K562 (cell line): ENCODE measurements around the gene ERBB3. TPM values are rescaled to one million over a fixed set of nuclear protein-coding genes. Genes with fewer than 3 reads are reported as not detected.

ENCODE experiments used
- ATAC-seq: fragments of 200-7000 bp; cut with Tn5 transposase; 3 replicates; pipeline ENCODE4 v1.9.1; 2020; ENCODE audit warnings: moderate library complexity
- BruUV-seq: library from RNA; stranded (reverse); fragments of 400-500 nt; replicated peaks from 2 replicates; lab custom pipeline; 2021; lab: Mats Ljungman, UMichigan
- CTCF ChIA-PET: fragments of 300-600 bp; formaldehyde crosslinking; extraction: SDS; loops from one replicate; lab custom pipeline; 2021; ENCODE audit warnings: low intra/inter-chr PET ratio; lab: Yijun Ruan, JAX
- POLR2A ChIA-PET: fragments of 300-600, 350-650 bp; sonication (Branson Sonifier 250); formaldehyde crosslinking; extraction: SDS; loops from one replicate; lab custom pipeline; 2021; ENCODE audit warnings: antibody characterized with exemption, inconsistent platforms; lab: Yijun Ruan, JAX
- DNase-seq, 4 experiments: peaks; one replicate each; pipeline versions ENCODE4 v3.0.0 to v3.0.0-alpha.2; 2011 to 2018; ENCODE audit warnings: low spot score in 3 of 4, mixed read lengths in 3 of 4; ENCODE audit errors: extremely low read depth in 1 of 4
- FAIRE-seq: peaks from 2 replicates; lab custom pipeline; 2011; peaks lifted over from hg19 to GRCh38; lab: Jason Lieb, UNC
- H2AFZ ChIP-seq: 2 replicates; pipeline ENCODE4 v1.6.0; 2011; ENCODE audit warnings: low read depth, low read length, control low read depth, inconsistent platforms
- H3K27ac ChIP-seq: fragments of 200-600 bp; 3 replicates; pipeline ENCODE4 v1.8.0; 2011; ENCODE audit warnings: low read depth, mild to moderate bottlenecking, control low read depth, inconsistent platforms, low read length, moderate library complexity, mixed read lengths; ENCODE audit errors: extremely low read depth
- H3K27me3 ChIP-seq, 2 experiments: fragments of 300-600 bp in 1 of 2; 2 replicates in 1 of 2; 3 replicates in 1 of 2; pipeline versions ENCODE4 v1.6.0 to v1.8.0; 2011; ENCODE audit warnings: inconsistent platforms in 2 of 2, low read length in 2 of 2, mild to moderate bottlenecking in 1 of 2, mixed read lengths in 1 of 2, moderate library complexity in 1 of 2; ENCODE audit not compliant: control insufficient read depth in 2 of 2, insufficient read depth in 2 of 2
- H3K36me3 ChIP-seq: fragments of 300-600 bp; 3 replicates; pipeline ENCODE4 v1.8.0; 2011; ENCODE audit warnings: mild to moderate bottlenecking, low read length, inconsistent platforms; ENCODE audit not compliant: control insufficient read depth, insufficient read depth
- H3K4me1 ChIP-seq, 2 experiments: fragments of 200-600 bp in 1 of 2; replicated peaks in 1 of 2; 2 replicates in 1 of 2; 3 replicates in 1 of 2; pipeline versions ENCODE4 v1.5.1 to v1.8.0; 2011; ENCODE audit warnings: inconsistent platforms in 2 of 2, low read length in 2 of 2, mild to moderate bottlenecking in 1 of 2, mixed read lengths in 1 of 2, moderate library complexity in 1 of 2; ENCODE audit not compliant: control insufficient read depth in 2 of 2, insufficient read depth in 2 of 2
- H3K4me2 ChIP-seq: 2 replicates; pipeline ENCODE4 v1.6.1; 2011; ENCODE audit warnings: low read length, control low read depth, inconsistent platforms, mixed read lengths; ENCODE audit not compliant: insufficient read depth
- H3K4me3 ChIP-seq: fragments of 200-600 bp; sonication (generic), shearing (Covaris generic); 2 replicates; pipeline ENCODE4 v1.5.1; 2016; ENCODE audit warnings: control low read depth, inconsistent platforms
- H3K79me2 ChIP-seq: fragments of 200-600 bp; 3 replicates; pipeline ENCODE4 v1.8.0; 2011; ENCODE audit warnings: low read length, inconsistent platforms; ENCODE audit not compliant: control insufficient read depth, insufficient read depth
- H3K9ac ChIP-seq, 2 experiments: 2 replicates each; pipeline versions ENCODE4 v1.6.0 to v1.6.1; 2011; ENCODE audit warnings: low read depth in 2 of 2, low read length in 2 of 2, control low read depth in 1 of 2, inconsistent platforms in 1 of 2, mild to moderate bottlenecking in 1 of 2, mixed read lengths in 1 of 2; ENCODE audit not compliant: insufficient read depth in 1 of 2
- H3K9me1 ChIP-seq: one replicate; pipeline ENCODE4 v1.6.0; 2011; ENCODE audit warnings: inconsistent platforms, mild to moderate bottlenecking, low read length, moderate library complexity; ENCODE audit not compliant: control insufficient read depth, insufficient read depth
- H3K9me3 ChIP-seq: replicated peaks from 2 replicates; pipeline ENCODE4 v1.5.1; 2011; ENCODE audit warnings: low read depth, low read length, inconsistent platforms; ENCODE audit not compliant: control insufficient read depth, insufficient read depth
- H4K20me1 ChIP-seq: replicated peaks from 2 replicates; pipeline ENCODE4 v1.6.1; 2011; ENCODE audit warnings: low read length, inconsistent platforms, mixed read lengths; ENCODE audit not compliant: control insufficient read depth, insufficient read depth
- CXXC5 ChIP-seq: fragments of 250-450 bp; sonication (Bioruptor Pico); IDR thresholded peaks from 2 replicates; pipeline ENCODE4 v1.8.0; 2022; ENCODE audit warnings: inconsistent platforms, mild to moderate bottlenecking, moderate library complexity
- E2F8 ChIP-seq: fragments of 450-650 bp; IDR thresholded peaks from 2 replicates; pipeline ENCODE4 v1.7.1; 2018; ENCODE audit warnings: mild to moderate bottlenecking, low read depth; ENCODE audit not compliant: partially characterized antibody
- HNRNPLL ChIP-seq: fragments of 200-400 bp; formaldehyde crosslinking; IDR thresholded peaks from 2 replicates; pipeline ENCODE4 v1.6.1; 2017; ENCODE audit warnings: low read length, low read depth, mild to moderate bottlenecking; ENCODE audit not compliant: poor library complexity, severe bottlenecking
- ILF3 ChIP-seq: fragments of 450-650 bp; IDR thresholded peaks from 2 replicates; pipeline ENCODE4 v1.6.1; 2018; ENCODE audit warnings: antibody characterized with exemption, mild to moderate bottlenecking, moderate library complexity, borderline replicate concordance
- MAZ ChIP-seq, 2 experiments: fragments of 450-650 bp in 1 of 2; sonication (generic) in 1 of 2; formaldehyde crosslinking; IDR thresholded peaks in 1 of 2; conservative IDR thresholded peaks in 1 of 2; 2 replicates each; pipeline versions ENCODE4 v1.4.0 to v1.5.0; 2020; ENCODE audit warnings: mild to moderate bottlenecking in 1 of 2, missing genetic modification reagents in 1 of 2
- MYBL2 ChIP-seq, 2 experiments: fragments of 450-650 bp in 1 of 2; sonication (generic) in 1 of 2; formaldehyde crosslinking in 1 of 2; IDR thresholded peaks; 2 replicates each; pipeline versions ENCODE4 v1.6.1 to v1.8.1; 2017 to 2022; ENCODE audit warnings: borderline replicate concordance in 1 of 2, inconsistent platforms in 1 of 2, low read depth in 1 of 2, mild to moderate bottlenecking in 1 of 2, missing genetic modification reagents in 1 of 2, moderate library complexity in 1 of 2
- TAF9B ChIP-seq: fragments of 450-650 bp; IDR thresholded peaks from 2 replicates; pipeline ENCODE4 v1.6.1; 2018; ENCODE audit warnings: mild to moderate bottlenecking; ENCODE audit not compliant: partially characterized antibody
- ZNF12 ChIP-seq: sonication (generic); formaldehyde crosslinking; IDR thresholded peaks from 2 replicates; pipeline ENCODE4 v1.4.0; 2020; ENCODE audit warnings: mild to moderate bottlenecking, missing genetic modification reagents
- ZNF263 ChIP-seq: sonication (generic); formaldehyde crosslinking; IDR thresholded peaks from 2 replicates; pipeline ENCODE4 v1.8.0; 2022; ENCODE audit warnings: mild to moderate bottlenecking, missing genetic modification reagents, borderline replicate concordance
- WGBS: fragments of 100-300 bp; shearing (Covaris generic); methylation state at CpG from one replicate; pipeline ENCODE4 v1.1.6; 2016; ENCODE audit warnings: low coverage, mixed read lengths; ENCODE audit not compliant: insufficient coverage; ENCODE audit errors: missing lambda C conversion rate; 5-methylcytosine and 5-hydroxymethylcytosine counted together
- in situ Hi-C: fragments of 300-500 bp; cut with MboI; formaldehyde crosslinking; loops from 4 replicates; pipeline ENCODE4 v1.15.0; 2018; ENCODE audit warnings: inconsistent platforms, mixed read lengths
- intact Hi-C: fragments of 100-400 bp; cut with micrococcal nuclease; formaldehyde crosslinking; loops from 2 replicates; pipeline ENCODE4 v1.14.2; 2022
- polyA plus RNA-seq, 8 experiments: library from polyadenylated mRNA; depleted of rRNA in 4 of 8; stranded (reverse) in 5 of 8; unstranded in 3 of 8; fragments of >200 nt; fragmentation: Nextera tagmentation in 2 of 8; fragmentation: Illumina TruSeq in 1 of 8; extraction: Ambion mirVana in 2 of 8; extraction: Trizol in 1 of 8; gene quantifications; 2 replicates each; pipeline versions ENCODE4 v1.2.1 to v1.2.3, GENCODE V29; 2011 to 2014; ENCODE audit warnings: inconsistent platforms in 1 of 8, missing spikeins in 1 of 8
- total RNA-seq, 7 experiments: library from RNA; depleted of rRNA in 6 of 7; stranded (reverse); fragments of >200 nt in 6 of 7; fragmentation: Illumina TruSeq in 2 of 7; extraction: Trizol in 2 of 7; gene quantifications; 2 replicates each; pipeline versions ENCODE4 v1.2.1 to v1.2.3, GENCODE V29; 2011 to 2021; ENCODE audit warnings: low replicate concordance in 1 of 7
- TF ChIP-seq, protein P1 (sequence below): fragments of 450-650 bp; formaldehyde crosslinking; IDR thresholded peaks from 2 replicates; pipeline ENCODE4 v1.4.0; 2022; ENCODE audit warnings: missing genetic modification characterization
- TF ChIP-seq, protein P2 (sequence below): fragments of 450-650 bp; IDR thresholded peaks from 2 replicates; pipeline ENCODE4 v1.6.1; 2016; ENCODE audit warnings: missing biosample characterization, missing genetic modification characterization

Gene ERBB3
- total and polyA plus RNA-seq, 9 of the 15 experiments (the other 6 are each of a cell fraction or from before 2014, with no cell fraction given): 1.5 to 5.4 (median 3.8) TPM

GRCh38 chr12:56116267-56117081 lies 36.5 kb downstream of the ERBB3 start, which contains the start of gene RPL41:
RPL41 (plus strand) TSS chr12:56116633.
- in situ Hi-C loops: no loop called here
- DNase-seq (peak; percentile 80 to 97 (median 87)), ATAC-seq (peak; percentile 55), FAIRE-seq (peak; percentile 88)
- no peaks in the 10 kb centered on the region for H4K20me1 ChIP-seq
- peak within 1 kb of the TSS; percentile 95 for H3K4me2 ChIP-seq
- peak within 1 kb of the TSS; percentile 90 to 97 for H3K9ac ChIP-seq
- H3K27ac ChIP-seq: peak within 1 kb of the TSS; percentile 97
- peak within 1 kb of the TSS; percentile 59 for H3K4me3 ChIP-seq
- WGBS: 1% methylated on average over 34 of the region's 34 CpGs
- H3K9me1 ChIP-seq: no peaks in the 10 kb centered on the region
- ChIA-PET POLR2A (interaction anchor here (0.6 to 5.3 kb wide), 19 partner anchors 10 to 244 kb away, joined by 3 to 125 read pairs (median 6); partner anchors contain the start of genes COQ10A, ESYT1, MYL6 and PA2G4), CTCF (interaction anchor here (0.5 kb wide), 1 partner anchor 42 kb away, joined by 3 read pairs; the partner anchor contains the start of gene MYL6)
- H3K36me3 ChIP-seq: peaks cover 54% of the 10 kb centered on the region
- H3K79me2 ChIP-seq: peaks cover 28% of the 10 kb centered on the region
- intact Hi-C loops: loop anchor here (5.0 kb wide), 2 partner anchors 41 to 521 kb away; partner anchors contain the start of gene MYL6
- TSS peak; percentile 92 for BruUV-seq
- peaks cover 16 to 17% of the 10 kb centered on the region in 2 experiments for H3K4me1 ChIP-seq
- H3K9me3 ChIP-seq: peaks cover 8% of the 10 kb centered on the region
- H2AFZ ChIP-seq: peak within 1 kb of the TSS; percentile 100
- H3K27me3 ChIP-seq: no peaks in the 10 kb centered on the region
- TF ChIP-seq ZNF12 (CRISPR knock-in tag) (0 out of 2 replicates have a peak, but pooled peaks have one; percentile 66), HNRNPLL (peak; percentile 25), MYBL2 (IDR thresholded peaks at IDR 0.05; ENCODE audit: low read depth) (peak; percentile 9; the same call in 1 of the 2 replicates), MYBL2 (CRISPR knock-in tag; IDR thresholded peaks at IDR 0.05; ENCODE audit: borderline replicate concordance) (no peak), CXXC5 (peak; percentile 70), E2F8 (peak; percentile 75), ILF3 (peak; percentile 73; the same call in 1 of the 2 replicates), MAZ (CRISPR knock-in tag; conservative IDR thresholded peaks at IDR 0.05 in 1 of 2, IDR thresholded peaks at IDR 0.05 in 1 of 2) (peak; percentile 43 to 87), TAF9B (peak; percentile 99), ZNF263 (CRISPR knock-in tag) (no peak; the same call in 1 of the 2 replicates)
- TF ChIP-seq, protein P1, sequence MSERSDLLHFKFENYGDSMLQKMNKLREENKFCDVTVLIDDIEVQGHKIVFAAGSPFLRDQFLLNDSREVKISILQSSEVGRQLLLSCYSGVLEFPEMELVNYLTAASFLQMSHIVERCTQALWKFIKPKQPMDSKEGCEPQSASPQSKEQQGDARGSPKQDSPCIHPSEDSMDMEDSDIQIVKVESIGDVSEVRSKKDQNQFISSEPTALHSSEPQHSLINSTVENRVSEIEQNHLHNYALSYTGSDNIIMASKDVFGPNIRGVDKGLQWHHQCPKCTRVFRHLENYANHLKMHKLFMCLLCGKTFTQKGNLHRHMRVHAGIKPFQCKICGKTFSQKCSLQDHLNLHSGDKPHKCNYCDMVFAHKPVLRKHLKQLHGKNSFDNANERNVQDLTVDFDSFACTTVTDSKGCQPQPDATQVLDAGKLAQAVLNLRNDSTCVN (CRISPR knock-in tag): peak; percentile 92; the same call in 1 of the 2 replicates
- TF ChIP-seq, protein P2, sequence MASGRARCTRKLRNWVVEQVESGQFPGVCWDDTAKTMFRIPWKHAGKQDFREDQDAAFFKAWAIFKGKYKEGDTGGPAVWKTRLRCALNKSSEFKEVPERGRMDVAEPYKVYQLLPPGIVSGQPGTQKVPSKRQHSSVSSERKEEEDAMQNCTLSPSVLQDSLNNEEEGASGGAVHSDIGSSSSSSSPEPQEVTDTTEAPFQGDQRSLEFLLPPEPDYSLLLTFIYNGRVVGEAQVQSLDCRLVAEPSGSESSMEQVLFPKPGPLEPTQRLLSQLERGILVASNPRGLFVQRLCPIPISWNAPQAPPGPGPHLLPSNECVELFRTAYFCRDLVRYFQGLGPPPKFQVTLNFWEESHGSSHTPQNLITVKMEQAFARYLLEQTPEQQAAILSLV (tag): 0 out of 2 replicates have a peak, but pooled peaks have one; percentile 18
